Left renal pelvis (tissue), 4 donors: Measurements from ENCODE around the gene VEPH1. TPM values are rescaled to one million over a fixed set of nuclear protein-coding genes. Genes with fewer than 3 reads are reported as not detected.
"Not testable (repeated sequence)": the region's sequence is repeated elsewhere in the genome, so short reads cannot be mapped to it uniquely, and the experiment has no call there.

Source experiments
- DNase-seq, 4 donors: peaks; one replicate each; pipeline ENCODE4 v3.0.0-alpha.2; 2013; ENCODE audit warnings: low read depth in 4 of 4, low spot score in 3 of 4
- polyA plus RNA-seq, 4 donors: library from polyadenylated mRNA; unstranded; fragments of 120-200 nt; gene quantifications; one replicate each; pipeline ENCODE4 v1.2.1, GENCODE V29; 2013; ENCODE audit not compliant: insufficient read length in 4 of 4

The VEPH1 gene
- polyA plus RNA-seq, 4 donors, result 2.0 to 68.0 (median 57.6) TPM

GRCh38 chr3:157355276-157355675, 147.9 kb downstream of the VEPH1 start:
- no peak for DNase-seq

GRCh38 chr3:157354722-157355121, 148.5 kb downstream of the VEPH1 start:
- no peak for DNase-seq

GRCh38 chr3:157354254-157354653, 149.0 kb downstream of the VEPH1 start:
- DNase-seq, result no peak

GRCh38 chr3:157353652-157354051, 149.6 kb downstream of the VEPH1 start:
- no peak for DNase-seq

- no peak for DNase-seq
These were observed 151.2 kb downstream of the VEPH1 start for GRCh38 chr3:157351981-157352380.

GRCh38 chr3:157350651-157351050, 152.6 kb downstream of the VEPH1 start:
- DNase-seq, result not testable (repeated sequence)

GRCh38 chr3:157348304-157349075, 154.7 kb downstream of the VEPH1 start:
- not testable (repeated sequence) for DNase-seq

- DNase-seq, result no peak
These were observed 155.5 kb downstream of the VEPH1 start for GRCh38 chr3:157347577-157348303.

- DNase-seq, result no peak
These were observed 166.8 kb downstream of the VEPH1 start for GRCh38 chr3:157336252-157337009.

- DNase-seq, result no peak
These were observed 167.8 kb downstream of the VEPH1 start for GRCh38 chr3:157335233-157336076.

GRCh38 chr3:157333551-157333991, 169.6 kb downstream of the VEPH1 start:
- DNase-seq, result no peak

- no peak for DNase-seq
These were observed 173.0 kb downstream of the VEPH1 start for GRCh38 chr3:157330206-157330605.

GRCh38 chr3:157329551-157329950, 173.7 kb downstream of the VEPH1 start:
- DNase-seq, result no peak

GRCh38 chr3:157327837-157328236, 175.4 kb downstream of the VEPH1 start:
- DNase-seq, result no peak

- no peak for DNase-seq
These were observed 176.2 kb downstream of the VEPH1 start for GRCh38 chr3:157327018-157327417.

- not testable (repeated sequence) for DNase-seq
These were observed 178.3 kb downstream of the VEPH1 start for GRCh38 chr3:157324869-157325268.

GRCh38 chr3:157323360-157323759, 179.9 kb downstream of the VEPH1 start:
- DNase-seq, result no peak

GRCh38 chr3:157319672-157320071, 183.5 kb downstream of the VEPH1 start:
- peak in 1 of 4 donors; percentile 5 for DNase-seq

GRCh38 chr3:157318639-157319288, 184.5 kb downstream of the VEPH1 start:
- DNase-seq, result no peak

GRCh38 chr3:157317895-157318294, 185.3 kb downstream of the VEPH1 start:
- no peak for DNase-seq
